Fibroblast of the conjunctiva (primary cell): Measurements from ENCODE around the gene PLEKHG4B.
"Not testable (repeated sequence)": the region's sequence is repeated elsewhere in the genome, so short reads cannot be mapped to it uniquely, and the experiment has no call there.

ENCODE experiments used
- DNase-seq: peaks from one replicate; pipeline ENCODE4 v3.0.0-alpha.2; 2010; ENCODE audit warnings: low read depth

PLEKHG4B gene

GRCh38 chr5:199950-200645, 108.1 kb downstream of the PLEKHG4B start:
- no peak for DNase-seq

GRCh38 chr5:200985-201384, 109.0 kb downstream of the PLEKHG4B start:
- no peak for DNase-seq

- DNase-seq = no peak
Observed at GRCh38 chr5:201672-202071, 109.7 kb downstream of the PLEKHG4B start.

- DNase-seq = no peak
Observed at GRCh38 chr5:203246-203930, 111.4 kb downstream of the PLEKHG4B start.

- DNase-seq = no peak
Observed at GRCh38 chr5:204001-204400, 112.0 kb downstream of the PLEKHG4B start.

GRCh38 chr5:204462-204861, 112.5 kb downstream of the PLEKHG4B start:
- no peak for DNase-seq

- no peak for DNase-seq
Observed at GRCh38 chr5:204966-205670, 113.2 kb downstream of the PLEKHG4B start.

GRCh38 chr5:206406-206805, 114.4 kb downstream of the PLEKHG4B start:
- DNase-seq = no peak

- no peak for DNase-seq
Observed at GRCh38 chr5:206927-207536, 115.1 kb downstream of the PLEKHG4B start.

- DNase-seq = no peak
Observed at GRCh38 chr5:207599-207998, 115.6 kb downstream of the PLEKHG4B start.

GRCh38 chr5:208449-209114, 116.6 kb downstream of the PLEKHG4B start:
- DNase-seq = no peak

- no peak for DNase-seq
Observed at GRCh38 chr5:213803-214395, 121.9 kb downstream of the PLEKHG4B start.

- DNase-seq = not testable (repeated sequence)
Observed at GRCh38 chr5:215256-215655, 123.3 kb downstream of the PLEKHG4B start.

GRCh38 chr5:216076-216475, 124.1 kb downstream of the PLEKHG4B start:
- DNase-seq = not testable (repeated sequence)

- peak; percentile 86 for DNase-seq
Observed at GRCh38 chr5:217494-218456, 125.8 kb downstream of the PLEKHG4B start, which contains the start of the genes CCDC127 and SDHA. Gene CCDC127, minus strand, starts transcription at chr5:218153. Its CDS starts 1,304 bp downstream, at chr5:216849. Gene SDHA, plus strand, starts transcription at chr5:218320. Its CDS starts 36 bp downstream, at chr5:218356.

GRCh38 chr5:218457-219291, 126.7 kb downstream of the PLEKHG4B start:
- DNase-seq = no peak

GRCh38 chr5:219460-219863, 127.5 kb downstream of the PLEKHG4B start:
- no peak for DNase-seq

GRCh38 chr5:219991-220390, 128.0 kb downstream of the PLEKHG4B start:
- no peak for DNase-seq
